ENCODE measurements around the gene HELQ. TPM values are rescaled to one million over a fixed set of nuclear protein-coding genes. Genes with fewer than 3 reads are reported as not detected.

Gene HELQ
- total and polyA plus RNA-seq, 2 of the 4 experiments (the other 2 are of a cell fraction): 8.8 to 9.1 TPM

DNA sequence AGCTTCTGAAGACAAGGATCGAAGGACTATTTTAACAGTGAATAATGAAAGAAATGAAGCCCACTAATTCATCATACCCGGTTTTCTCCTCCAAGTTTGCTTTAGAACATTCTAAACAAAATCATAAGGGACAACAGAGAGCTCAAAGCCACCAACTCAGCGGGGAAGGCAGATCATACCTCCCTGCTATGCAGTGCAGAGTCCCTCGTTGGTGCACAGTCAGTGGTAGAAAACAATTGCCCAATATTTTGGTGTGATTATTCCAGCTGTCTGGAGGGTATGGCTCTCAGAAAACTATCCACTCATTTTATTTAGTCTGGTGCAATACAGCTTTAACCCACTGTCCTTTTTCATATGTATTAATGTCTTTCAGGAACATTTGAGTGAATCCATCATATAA is 61.7 kb downstream of the HELQ start:
- Histone ChIP-seq H2BK15ac (ENCODE audit: low read depth, low read length) (no peak overlapping the region), H3K14ac (replicated peaks; ENCODE audit: low read depth, low read length) (no peak overlapping the region), H2AFZ (replicated peaks; ENCODE audit: low read length, poor library complexity) (no peak overlapping the region), H4K20me1 (ENCODE audit: insufficient read depth, low read length) (no peaks in the 10 kb centered on the region), H3K9me1 (ENCODE audit: insufficient read depth, low read length) (no peaks in the 10 kb centered on the region), H3K18ac (ENCODE audit: low read depth, low read length) (no peak overlapping the region), H4K5ac (ENCODE audit: low read depth, low read length) (no peak overlapping the region), H2AK5ac (ENCODE audit: low read depth, low read length) (no peak overlapping the region), H3K23ac (ENCODE audit: low read depth, low read length) (no peak overlapping the region), H4K91ac (ENCODE audit: insufficient read depth, low read depth, low read length) (no peak overlapping the region), H3K79me1 (ENCODE audit: low read depth in 1 of 2, low read length in 2 of 2) (no peaks in the 10 kb centered on the region), H3K27me3 (ENCODE audit: control insufficient read depth, insufficient read depth, low read length) (peaks cover 17% of the 10 kb centered on the region; the same call in 1 of the 2 replicates), H3K4ac (ENCODE audit: low read depth, low read length) (no peak overlapping the region), H3K9ac (ENCODE audit: low read depth, low read length) (no peak overlapping the region), H3K4me2 (ENCODE audit: low read depth, low read length) (no peak overlapping the region), H3K4me3 (ENCODE audit: insufficient read depth, low read depth, low read length) (no peak overlapping the region), H2BK120ac (ENCODE audit: low read depth, low read length) (no peak overlapping the region), H3K36me3 (ENCODE audit: control insufficient read depth, insufficient read depth, low read length) (no peaks in the 10 kb centered on the region), H2AK9ac (replicated peaks; ENCODE audit: low read depth, low read length, poor library complexity) (no peak overlapping the region), H3K9me3 (ENCODE audit: control insufficient read depth, insufficient read depth, low read length) (no peaks in the 10 kb centered on the region), H3K27ac (ENCODE audit: insufficient read depth, low read length) (no peak overlapping the region), H2BK20ac (ENCODE audit: low read depth, low read length) (no peak overlapping the region), H4K8ac (ENCODE audit: low read depth in 2 of 2, low read length in 2 of 2) (no peak overlapping the region), H3K4me1 (ENCODE audit: control insufficient read depth, insufficient read depth, low read length) (no peaks in the 10 kb centered on the region), H2BK5ac (ENCODE audit: low read depth, low read length, poor library complexity, severe bottlenecking) (no peak overlapping the region), H3K56ac (ENCODE audit: extremely low read depth, insufficient read depth, low read length) (no peak overlapping the region)
- DNase-seq: no peak
- no CpG with 5 or more reads among the region's 4 CpGs for WGBS, 2 experiments (ENCODE audit: extremely low coverage in 2 of 2, insufficient read length in 1 of 2)
- dilution Hi-C loops (cut with HindIII; ENCODE audit: low sequenced_read_pairs, unreplicated experiment): no loop called here
- BruUV-seq (replicated peaks): no TSS peak
- intact Hi-C loops (cut with micrococcal nuclease): no loop called here
- no peak for ATAC-seq (ENCODE audit: low read depth)
- CTCF ChIA-PET: interaction anchor here (0.6 to 1.3 kb wide), 2 partner anchors 15 to 113 kb away, joined by 3 read pairs; no protein-coding TSS in a partner anchor
- in situ Hi-C loops (cut with MboI; ENCODE audit: low sequenced_read_pairs): no loop called here
- POLR2A ChIA-PET (ENCODE audit: unreplicated experiment): no interaction called here
- TF ChIP-seq RFX5 (IDR thresholded peaks at IDR 0.05; ENCODE audit: low read depth, low read length): no peak
- TF ChIP-seq, protein P1, sequence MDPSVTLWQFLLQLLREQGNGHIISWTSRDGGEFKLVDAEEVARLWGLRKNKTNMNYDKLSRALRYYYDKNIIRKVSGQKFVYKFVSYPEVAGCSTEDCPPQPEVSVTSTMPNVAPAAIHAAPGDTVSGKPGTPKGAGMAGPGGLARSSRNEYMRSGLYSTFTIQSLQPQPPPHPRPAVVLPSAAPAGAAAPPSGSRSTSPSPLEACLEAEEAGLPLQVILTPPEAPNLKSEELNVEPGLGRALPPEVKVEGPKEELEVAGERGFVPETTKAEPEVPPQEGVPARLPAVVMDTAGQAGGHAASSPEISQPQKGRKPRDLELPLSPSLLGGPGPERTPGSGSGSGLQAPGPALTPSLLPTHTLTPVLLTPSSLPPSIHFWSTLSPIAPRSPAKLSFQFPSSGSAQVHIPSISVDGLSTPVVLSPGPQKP (IDR thresholded peaks at IDR 0.05; ENCODE audit: borderline replicate concordance, low read depth, low read length): no peak
- TF ChIP-seq MXI1 (IDR thresholded peaks at IDR 0.05; ENCODE audit: borderline replicate concordance, low read depth, low read length): no peak
- no peak for TF ChIP-seq CEBPB (IDR thresholded peaks at IDR 0.05; ENCODE audit: low read depth, low read length)
- no peak for TF ChIP-seq MAFK (IDR thresholded peaks at IDR 0.05; ENCODE audit: low read depth, low read length)
- TF ChIP-seq, protein P2, sequence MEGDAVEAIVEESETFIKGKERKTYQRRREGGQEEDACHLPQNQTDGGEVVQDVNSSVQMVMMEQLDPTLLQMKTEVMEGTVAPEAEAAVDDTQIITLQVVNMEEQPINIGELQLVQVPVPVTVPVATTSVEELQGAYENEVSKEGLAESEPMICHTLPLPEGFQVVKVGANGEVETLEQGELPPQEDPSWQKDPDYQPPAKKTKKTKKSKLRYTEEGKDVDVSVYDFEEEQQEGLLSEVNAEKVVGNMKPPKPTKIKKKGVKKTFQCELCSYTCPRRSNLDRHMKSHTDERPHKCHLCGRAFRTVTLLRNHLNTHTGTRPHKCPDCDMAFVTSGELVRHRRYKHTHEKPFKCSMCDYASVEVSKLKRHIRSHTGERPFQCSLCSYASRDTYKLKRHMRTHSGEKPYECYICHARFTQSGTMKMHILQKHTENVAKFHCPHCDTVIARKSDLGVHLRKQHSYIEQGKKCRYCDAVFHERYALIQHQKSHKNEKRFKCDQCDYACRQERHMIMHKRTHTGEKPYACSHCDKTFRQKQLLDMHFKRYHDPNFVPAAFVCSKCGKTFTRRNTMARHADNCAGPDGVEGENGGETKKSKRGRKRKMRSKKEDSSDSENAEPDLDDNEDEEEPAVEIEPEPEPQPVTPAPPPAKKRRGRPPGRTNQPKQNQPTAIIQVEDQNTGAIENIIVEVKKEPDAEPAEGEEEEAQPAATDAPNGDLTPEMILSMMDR (conservative IDR thresholded peaks at IDR 0.05; ENCODE audit: low read depth, low read length): no peak
- no peak for TF ChIP-seq FOS (IDR thresholded peaks at IDR 0.05; ENCODE audit: low read depth, low read length)
- no peak for TF ChIP-seq RAD21 (IDR thresholded peaks at IDR 0.05; ENCODE audit: low read length)
- TF ChIP-seq BHLHE40 (IDR thresholded peaks at IDR 0.05; ENCODE audit: low read depth, low read length): no peak
- TF ChIP-seq SMC3 (IDR thresholded peaks at IDR 0.05; ENCODE audit: low read depth, low read length): no peak
- no peak for TF ChIP-seq CHD1 (IDR thresholded peaks at IDR 0.05; ENCODE audit: low read depth, low read length)
- no peak for TF ChIP-seq NFE2L2 (IDR thresholded peaks at IDR 0.05; ENCODE audit: low read depth, low read length)

Measured in IMR-90 (cell line).